GM21390 (cell line): ENCODE measurements around the gene TBL1XR1.
"Not testable (repeated sequence)": the region's sequence is repeated elsewhere in the genome, so short reads cannot be mapped to it uniquely, and the experiment has no call there.

Experiments used
- ATAC-seq: cut with Tn5 transposase; IDR thresholded peaks from one replicate; pipeline ENCODE4 v1.9.1; 2021; ENCODE audit not compliant: unreplicated experiment

Gene TBL1XR1

DNA sequence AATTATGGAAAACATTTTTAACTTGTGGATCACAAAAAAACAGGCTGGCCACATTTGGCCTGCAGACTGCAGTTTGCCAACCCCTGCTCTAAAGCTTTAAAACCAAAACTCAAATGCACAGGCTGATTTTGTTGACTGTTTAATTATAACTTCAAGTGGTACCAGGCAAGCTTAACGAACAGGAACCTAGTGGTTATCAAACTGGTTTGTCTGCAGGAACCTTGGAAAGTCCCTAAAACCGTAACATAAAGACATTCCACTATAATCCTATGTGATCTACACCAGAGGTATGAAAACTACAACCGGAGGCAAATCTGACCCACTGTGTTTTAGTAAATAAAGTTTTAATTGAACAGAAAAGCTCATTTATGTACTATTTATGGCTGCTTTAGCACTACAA, 52.4 kb downstream of the TBL1XR1 start:
- ATAC-seq: peak; percentile 56

DNA sequence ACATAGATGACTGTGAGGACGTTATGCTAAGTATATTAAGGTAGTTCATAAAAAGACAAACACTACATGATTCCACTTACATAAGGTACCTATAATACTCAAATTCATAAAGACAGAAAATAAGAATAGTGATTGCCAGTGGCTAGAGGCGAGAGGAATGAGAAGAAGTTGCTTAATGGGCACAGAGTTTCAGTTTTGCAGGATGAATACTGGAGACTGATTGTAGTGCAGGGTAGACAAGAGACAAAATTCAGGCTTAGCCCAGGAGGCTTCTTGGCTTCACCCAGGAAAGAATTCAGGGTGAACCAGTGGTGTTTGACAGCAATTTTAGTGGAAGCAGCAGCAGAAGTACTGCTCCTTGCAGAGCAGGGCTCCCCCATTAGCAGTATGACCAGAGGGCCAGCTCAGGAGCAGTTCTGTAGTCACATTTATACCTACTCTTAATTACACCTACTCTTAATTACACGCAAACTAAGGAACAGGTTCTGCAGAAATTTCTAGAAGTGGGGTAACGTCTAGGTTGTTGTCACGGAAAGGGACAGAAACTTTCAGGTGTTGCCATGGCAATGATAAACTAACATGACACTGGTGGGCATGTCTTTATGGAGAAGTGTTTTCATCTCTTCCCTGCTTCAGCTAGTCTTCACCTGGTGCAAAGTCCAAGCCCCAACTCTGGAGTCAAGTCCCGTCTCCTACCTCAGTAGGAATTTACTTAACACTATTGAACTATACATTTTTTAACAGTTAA, 55.2 kb downstream of the TBL1XR1 start:
- peak; percentile 31 for ATAC-seq

GRCh38 chr3:177141471-177141870, 55.8 kb downstream of the TBL1XR1 start:
- no peak for ATAC-seq

DNA sequence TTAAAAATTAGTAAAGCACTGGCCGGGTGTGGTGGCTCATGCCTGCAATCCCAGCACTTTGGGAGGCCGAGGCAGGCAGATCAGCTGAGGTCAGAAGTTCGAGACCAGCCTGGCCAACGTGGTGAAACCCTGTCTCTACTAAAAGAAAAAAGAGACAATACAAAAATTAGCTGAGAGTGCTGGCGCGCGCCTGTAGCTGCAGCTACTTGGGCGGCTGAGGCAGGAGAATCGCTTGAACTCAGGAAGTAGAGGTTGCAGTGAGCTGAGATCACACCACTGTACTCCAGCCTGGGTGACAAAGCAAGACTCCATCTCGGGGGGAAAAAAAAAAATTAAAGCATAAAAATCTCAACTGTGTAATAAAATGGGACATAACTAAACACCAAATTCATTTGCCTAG, 58.1 kb downstream of the TBL1XR1 start:
- ATAC-seq: not testable (repeated sequence)

GRCh38 chr3:177137774-177138705, 59.2 kb downstream of the TBL1XR1 start:
- no peak for ATAC-seq

DNA sequence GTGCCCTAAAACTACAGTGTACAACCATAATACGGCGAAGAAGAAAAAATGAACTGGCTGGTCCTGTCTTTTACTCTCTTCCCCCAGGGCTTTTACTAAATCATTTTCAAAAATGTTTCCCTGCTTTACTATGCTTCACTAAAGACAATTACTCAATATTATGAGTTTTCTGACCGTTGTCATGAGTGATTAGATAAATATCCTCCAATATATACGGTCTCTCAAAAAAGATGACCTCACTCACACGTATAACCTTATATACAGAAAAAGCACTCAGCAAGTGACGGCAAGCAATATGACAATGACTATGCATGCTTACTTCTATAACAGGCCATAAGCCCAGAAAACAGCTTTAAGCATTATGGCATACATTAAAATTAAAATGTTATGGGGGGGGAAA, 60.5 kb downstream of the TBL1XR1 start:
- ATAC-seq: no peak

DNA sequence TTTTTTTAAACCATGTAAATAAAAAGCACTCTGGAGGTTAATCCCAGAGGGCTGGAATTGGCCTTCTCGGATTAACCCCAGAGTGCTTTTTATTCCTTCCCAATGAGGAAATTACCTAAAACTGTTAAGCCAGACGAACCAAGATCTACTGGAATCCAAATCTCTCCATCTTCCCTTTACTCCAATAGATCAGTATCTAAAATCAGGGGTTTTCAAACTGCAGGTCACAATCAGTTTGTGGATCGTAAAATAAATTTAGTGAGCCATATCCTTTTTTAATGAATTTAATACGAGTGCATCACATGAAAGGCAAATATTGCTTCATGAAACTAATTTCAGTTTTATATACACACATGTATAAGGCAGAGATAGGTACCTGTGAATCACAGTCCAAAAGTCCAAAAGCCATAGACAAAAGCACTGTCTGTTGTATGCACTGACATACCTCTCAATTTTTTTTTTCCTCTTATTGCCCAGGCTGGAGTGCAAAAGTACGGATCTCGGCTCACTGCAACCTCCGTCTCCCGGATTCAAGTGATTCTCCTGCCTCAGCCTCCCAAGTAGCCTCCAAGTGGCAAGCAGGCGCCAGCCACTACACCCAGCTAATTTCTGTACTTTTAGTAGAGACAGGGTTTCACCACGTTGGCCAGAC, 61.3 kb downstream of the TBL1XR1 start:
- no peak for ATAC-seq

GRCh38 chr3:177134816-177135210, 62.5 kb downstream of the TBL1XR1 start:
- ATAC-seq: no peak

GRCh38 chr3:177133860-177134815, 63.1 kb downstream of the TBL1XR1 start:
- no peak for ATAC-seq

DNA sequence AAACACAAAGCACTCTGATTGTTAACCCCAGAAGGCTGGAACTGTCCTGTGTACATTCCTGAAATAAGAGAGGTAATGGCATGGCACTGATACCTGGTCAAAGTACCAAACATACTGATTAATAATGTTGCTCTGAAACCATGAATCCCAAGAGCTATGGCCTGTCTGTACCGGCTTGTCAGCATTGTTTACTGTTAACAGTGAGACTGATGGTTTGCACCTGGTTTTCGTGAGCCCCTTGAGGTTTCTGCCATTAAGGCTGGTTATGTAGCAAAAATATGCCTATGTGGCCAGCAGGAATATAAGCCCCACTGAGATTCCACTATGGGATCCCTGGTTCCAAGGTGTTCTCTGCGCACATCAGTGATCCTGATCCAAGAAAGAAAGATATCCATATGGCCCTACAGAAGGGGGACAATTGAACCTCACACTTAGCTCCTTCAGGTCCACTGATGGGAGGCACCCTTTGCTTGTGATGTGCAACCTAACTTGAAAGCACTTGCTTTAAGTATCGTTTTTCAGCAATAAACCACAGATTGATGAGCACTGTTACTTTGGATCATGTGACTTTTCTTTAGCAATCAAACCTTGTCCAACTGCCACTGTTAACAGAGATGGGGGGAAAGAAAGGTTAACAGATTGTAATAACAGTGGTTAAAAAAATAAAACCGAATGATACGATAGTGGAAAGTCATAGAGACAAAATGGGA, 65.2 kb downstream of the TBL1XR1 start:
- no peak for ATAC-seq

GRCh38 chr3:177127008-177127407, 70.3 kb downstream of the TBL1XR1 start:
- ATAC-seq: no peak

DNA sequence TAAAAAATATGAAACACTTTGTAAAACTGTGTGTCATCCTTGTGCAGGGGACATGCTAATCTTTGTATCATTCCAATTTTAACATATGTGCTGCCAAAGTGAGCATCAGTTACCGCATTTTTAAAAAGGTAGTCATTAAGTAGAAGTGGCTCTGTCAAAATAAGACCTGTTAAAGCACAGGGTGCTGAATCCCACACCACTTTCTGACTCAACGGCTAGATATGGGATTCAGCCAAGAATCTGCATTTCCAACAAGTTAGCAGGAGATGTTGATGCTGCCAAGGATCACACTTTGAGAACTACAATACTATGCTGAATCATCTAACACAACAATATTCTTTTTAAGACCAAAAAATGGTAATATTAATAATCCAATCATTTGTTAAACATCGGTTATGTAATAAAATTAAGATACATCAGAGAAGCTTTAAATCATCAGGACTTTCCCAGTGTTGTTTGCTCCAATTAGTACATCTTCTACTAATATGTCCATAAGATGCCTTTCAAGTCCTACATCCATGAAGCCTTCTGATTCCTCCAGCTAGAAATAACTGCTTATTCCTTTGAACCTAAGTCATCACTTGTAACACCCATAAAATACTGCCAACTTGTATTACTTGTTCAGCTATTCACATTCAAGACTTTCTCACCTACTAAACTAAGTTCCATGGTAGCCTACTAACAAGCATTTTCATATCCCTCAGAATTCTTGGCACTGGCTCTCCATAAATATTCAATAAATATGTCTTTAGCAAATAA, 71.1 kb downstream of the TBL1XR1 start:
- ATAC-seq: no peak

GRCh38 chr3:177124882-177125281, 72.4 kb downstream of the TBL1XR1 start:
- ATAC-seq: no peak

DNA sequence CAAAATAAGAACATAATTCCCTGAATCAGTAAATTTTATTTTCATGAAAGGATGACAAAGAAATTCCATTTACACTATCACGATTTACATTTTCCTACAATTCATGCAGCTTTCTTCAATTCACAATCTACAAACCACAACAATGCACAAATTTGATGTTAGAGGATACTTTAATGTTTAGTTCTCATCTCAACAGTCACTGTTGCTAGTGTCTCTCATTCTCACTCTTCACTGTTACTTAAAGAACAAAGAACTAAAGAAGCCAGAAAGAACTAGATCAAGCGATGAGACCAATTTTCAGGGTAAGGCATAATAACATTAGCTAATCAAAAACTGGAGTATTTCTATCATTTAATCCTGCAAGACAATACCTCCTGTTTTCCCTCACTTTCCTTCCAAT, 73.5 kb downstream of the TBL1XR1 start:
- ATAC-seq: no peak

DNA sequence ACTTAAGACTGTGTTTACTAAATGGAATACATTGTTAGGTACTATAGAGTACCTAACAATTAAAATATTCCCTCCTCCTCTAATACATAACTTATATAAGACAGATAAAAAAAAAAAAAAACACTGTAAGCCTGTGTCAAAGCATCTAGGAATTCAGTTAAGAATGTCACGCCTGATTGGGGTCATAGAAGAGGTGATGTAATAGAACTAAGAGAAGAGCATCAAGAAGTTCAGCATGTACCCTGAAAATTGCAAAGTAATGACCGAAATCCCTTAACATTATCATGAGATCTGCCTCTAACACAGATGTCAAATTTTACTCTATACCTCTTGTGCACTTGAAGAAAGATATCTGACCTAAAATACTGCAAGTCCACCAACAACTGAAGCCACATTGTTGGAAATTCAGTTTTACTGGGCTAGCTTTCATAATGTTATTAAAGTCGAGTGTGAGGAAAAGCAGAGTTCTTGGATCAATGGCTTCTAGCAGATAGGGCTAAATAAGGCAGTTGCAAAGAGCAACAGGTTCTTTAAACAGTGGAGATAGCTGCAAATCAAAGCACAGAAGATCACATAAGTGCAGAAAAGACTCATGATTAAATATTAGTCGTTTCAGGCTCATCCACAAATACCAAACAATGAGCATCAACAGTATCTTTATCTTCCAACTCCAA, 75.0 kb downstream of the TBL1XR1 start:
- no peak for ATAC-seq

- no peak for ATAC-seq
Observed at GRCh38 chr3:177119829-177120228, 77.5 kb downstream of the TBL1XR1 start.

GRCh38 chr3:177114253-177114652, 83.0 kb downstream of the TBL1XR1 start:
- ATAC-seq: no peak

DNA sequence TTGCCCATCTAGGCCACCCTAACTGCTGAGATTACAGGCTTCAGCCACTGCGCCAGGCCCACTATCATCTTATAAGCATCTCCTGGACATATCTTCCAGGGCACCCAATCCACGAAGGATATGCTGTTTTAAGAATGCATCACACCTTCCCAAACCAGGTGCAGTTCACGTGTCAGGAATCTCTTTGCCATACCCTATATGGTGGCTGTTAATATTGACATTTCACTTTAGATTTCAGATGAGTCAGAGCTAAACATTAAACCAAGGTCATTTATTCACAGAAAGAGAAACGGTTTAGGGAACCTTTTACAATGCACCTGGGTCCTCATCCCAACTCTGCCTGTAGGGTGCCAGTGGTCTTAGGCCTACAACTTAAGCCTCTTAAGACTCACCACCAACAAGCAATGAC, 85.7 kb downstream of the TBL1XR1 start:
- ATAC-seq: no peak

DNA sequence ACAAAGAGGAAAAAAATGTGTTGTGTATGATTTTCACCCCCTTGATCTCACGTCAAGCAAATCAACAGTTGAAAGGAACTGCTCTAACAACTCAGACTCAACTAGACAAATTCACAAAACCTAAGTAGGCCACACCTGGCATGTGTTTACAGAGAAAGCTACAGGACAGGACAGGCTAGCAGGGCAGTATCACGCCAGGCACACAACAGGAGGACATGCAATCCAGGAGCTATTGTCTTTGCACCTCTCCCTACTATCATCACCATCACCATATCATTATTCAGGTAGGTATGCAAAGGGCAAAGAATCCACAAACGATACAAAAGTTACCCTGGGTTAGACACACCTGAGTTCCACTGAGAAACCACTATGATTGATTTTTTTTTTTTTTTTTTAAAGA, 86.4 kb downstream of the TBL1XR1 start:
- ATAC-seq: no peak
